Fibroblast of lung (primary cell): Measurements from ENCODE around the gene PCYT1A. TPM values are rescaled to one million over a fixed set of nuclear protein-coding genes. Genes with fewer than 3 reads are reported as not detected.
A peak's percentile ranks its signal among the peaks of the same experiment; 100 is the strongest.

Experiments used
- DNase-seq, 2 donors: peaks; one replicate each; pipeline versions ENCODE4 v3.0.0 to v3.0.0-alpha.2; 2010; ENCODE audit warnings: low read depth in 2 of 2
- H2AFZ ChIP-seq: 2 replicates; pipeline ENCODE4 v1.5.1; 2012; ENCODE audit warnings: low read length, control low read depth, inconsistent platforms
- H3K27ac ChIP-seq: 2 replicates; pipeline ENCODE4 v1.5.1; 2011; ENCODE audit warnings: low read length, control low read depth; ENCODE audit not compliant: insufficient read depth
- H3K27me3 ChIP-seq: 2 replicates; pipeline ENCODE4 v1.5.1; 2011; ENCODE audit warnings: mild to moderate bottlenecking, low read length; ENCODE audit not compliant: control insufficient read depth, insufficient read depth
- H3K36me3 ChIP-seq: 2 replicates; pipeline ENCODE4 v1.5.1; 2011; ENCODE audit warnings: low read length; ENCODE audit not compliant: control insufficient read depth, insufficient read depth
- H3K4me1 ChIP-seq: 2 replicates; pipeline ENCODE4 v1.5.1; 2011; ENCODE audit warnings: low read length; ENCODE audit not compliant: control insufficient read depth, insufficient read depth; ENCODE audit errors: extremely low read depth
- H3K4me2 ChIP-seq: 2 replicates; pipeline ENCODE4 v1.5.1; 2011; ENCODE audit warnings: low read length, control low read depth; ENCODE audit not compliant: insufficient read depth; ENCODE audit errors: extremely low read depth
- H3K4me3 ChIP-seq, 4 experiments: fragments of 200-600 bp in 1 of 4; sonication (generic) in 1 of 4; replicated peaks in 1 of 4; 2 replicates each; pipeline ENCODE4 v1.5.1; 2011 to 2016; ENCODE audit warnings: low read length in 4 of 4, low read depth in 3 of 4, mild to moderate bottlenecking in 3 of 4, control low read depth in 2 of 4, inconsistent platforms in 1 of 4, mixed read lengths in 1 of 4; ENCODE audit not compliant: insufficient read depth in 1 of 4; ENCODE audit errors: control extremely low read depth in 1 of 4
- H3K79me2 ChIP-seq: 2 replicates; pipeline ENCODE4 v1.5.1; 2012; ENCODE audit warnings: mild to moderate bottlenecking, low read length, inconsistent platforms; ENCODE audit not compliant: control insufficient read depth, insufficient read depth
- H3K9ac ChIP-seq: 2 replicates; pipeline ENCODE4 v1.5.1; 2011; ENCODE audit warnings: mild to moderate bottlenecking, low read length, control low read depth; ENCODE audit not compliant: insufficient read depth
- H3K9me3 ChIP-seq: 2 replicates; pipeline ENCODE4 v1.5.1; 2012; ENCODE audit warnings: low read depth, low read length; ENCODE audit not compliant: control insufficient read depth, insufficient read depth
- H4K20me1 ChIP-seq: 2 replicates; pipeline ENCODE4 v1.5.1; 2011; ENCODE audit warnings: low read length; ENCODE audit not compliant: control insufficient read depth, insufficient read depth; ENCODE audit errors: extremely low read depth
- EZH2 ChIP-seq: IDR thresholded peaks from 2 replicates; pipeline ENCODE4 v1.5.1; 2012; ENCODE audit warnings: low read length, control low read depth, mild to moderate bottlenecking; ENCODE audit errors: missing control alignments
- polyA plus RNA-seq, 2 donors: library from polyadenylated mRNA; depleted of rRNA in 1 of 2; stranded (reverse) in 1 of 2; unstranded in 1 of 2; fragments of >200 nt; gene quantifications; 2 replicates each; pipeline ENCODE4 v1.2.1, GENCODE V29; 2011 to 2012; ENCODE audit warnings: missing spikeins in 1 of 2
- total RNA-seq: library from RNA; depleted of rRNA; stranded (reverse); fragments of >200 nt; gene quantifications from 2 replicates; pipeline ENCODE4 v1.2.1, GENCODE V29; 2014
- TF ChIP-seq, protein P1 (sequence below), 2 donors: IDR thresholded peaks in 1 of 2; conservative IDR thresholded peaks in 1 of 2; 1 replicate in 1 of 2; 2 replicates in 1 of 2; pipeline ENCODE4 v1.5.1; 2011 to 2012; ENCODE audit warnings: low read length in 2 of 2, control low read depth in 1 of 2, inconsistent platforms in 1 of 2, low read depth in 1 of 2, mild to moderate bottlenecking in 1 of 2

PCYT1A gene
- total and polyA plus RNA-seq, 2 donors (not counting 1 experiment from before 2014, with no cell fraction given) = 68.9 to 73.8 TPM

DNA sequence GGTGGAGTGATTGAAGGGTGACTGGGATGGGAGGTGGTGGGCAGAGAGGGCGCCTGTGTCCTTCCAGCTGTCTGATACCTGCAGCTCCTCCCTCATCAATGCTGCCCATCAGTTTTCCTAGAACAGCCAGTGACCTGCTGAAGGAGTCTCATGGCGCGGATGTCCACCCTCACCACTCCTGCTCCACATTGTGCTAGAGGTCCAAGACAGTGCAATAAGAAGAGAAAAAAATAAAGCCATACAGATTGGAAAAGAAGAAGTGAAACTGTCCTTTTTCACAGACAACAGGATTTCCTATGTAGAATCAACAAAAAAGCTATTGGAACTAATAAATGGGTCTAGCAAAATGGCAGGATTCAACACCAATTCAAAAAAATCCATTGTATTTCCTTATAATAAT is 83.7 kb downstream of the PCYT1A start:
- Histone ChIP-seq H3K9ac (no peak overlapping the region), H3K36me3 (no peaks in the 10 kb centered on the region), H3K4me3 (no peak overlapping the region), H3K4me1 (no peaks in the 10 kb centered on the region), H3K27ac (no peak overlapping the region), H3K79me2 (no peaks in the 10 kb centered on the region), H3K4me2 (no peak overlapping the region), H3K27me3 (peaks cover 4% of the 10 kb centered on the region), H2AFZ (no peak overlapping the region), H4K20me1 (no peaks in the 10 kb centered on the region), H3K9me3 (no peaks in the 10 kb centered on the region)
- TF ChIP-seq, protein P1, sequence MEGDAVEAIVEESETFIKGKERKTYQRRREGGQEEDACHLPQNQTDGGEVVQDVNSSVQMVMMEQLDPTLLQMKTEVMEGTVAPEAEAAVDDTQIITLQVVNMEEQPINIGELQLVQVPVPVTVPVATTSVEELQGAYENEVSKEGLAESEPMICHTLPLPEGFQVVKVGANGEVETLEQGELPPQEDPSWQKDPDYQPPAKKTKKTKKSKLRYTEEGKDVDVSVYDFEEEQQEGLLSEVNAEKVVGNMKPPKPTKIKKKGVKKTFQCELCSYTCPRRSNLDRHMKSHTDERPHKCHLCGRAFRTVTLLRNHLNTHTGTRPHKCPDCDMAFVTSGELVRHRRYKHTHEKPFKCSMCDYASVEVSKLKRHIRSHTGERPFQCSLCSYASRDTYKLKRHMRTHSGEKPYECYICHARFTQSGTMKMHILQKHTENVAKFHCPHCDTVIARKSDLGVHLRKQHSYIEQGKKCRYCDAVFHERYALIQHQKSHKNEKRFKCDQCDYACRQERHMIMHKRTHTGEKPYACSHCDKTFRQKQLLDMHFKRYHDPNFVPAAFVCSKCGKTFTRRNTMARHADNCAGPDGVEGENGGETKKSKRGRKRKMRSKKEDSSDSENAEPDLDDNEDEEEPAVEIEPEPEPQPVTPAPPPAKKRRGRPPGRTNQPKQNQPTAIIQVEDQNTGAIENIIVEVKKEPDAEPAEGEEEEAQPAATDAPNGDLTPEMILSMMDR (conservative IDR thresholded peaks at IDR 0.05 in 1 of 2, IDR thresholded peaks at IDR 0.05 in 1 of 2; ENCODE audit: low read depth in 1 of 2, low read length in 2 of 2) = no peak
- no peak for TF ChIP-seq EZH2
- no peak for DNase-seq

DNA sequence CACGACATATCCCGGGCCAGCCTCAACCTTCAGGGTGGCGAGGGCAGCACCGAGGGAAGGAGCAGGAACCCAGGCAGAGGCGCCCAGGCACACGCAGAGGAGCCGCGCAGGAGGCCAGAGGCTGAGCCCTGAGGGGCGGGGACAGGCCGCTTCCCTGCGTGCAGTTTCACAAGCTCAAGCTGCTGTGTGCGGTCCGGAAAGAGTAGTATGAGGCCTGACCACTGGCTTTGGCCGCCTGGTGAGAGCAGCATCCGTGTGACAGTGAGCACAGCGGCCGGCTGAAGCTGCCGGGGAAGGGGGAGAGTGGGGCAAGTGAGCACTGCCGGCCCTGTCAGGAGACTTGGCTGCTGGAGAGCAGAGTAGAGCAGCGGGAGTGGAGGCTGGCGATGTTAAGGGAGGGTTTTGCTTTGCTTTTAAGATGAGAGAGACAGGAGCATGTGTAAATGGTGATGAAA is 85.0 kb downstream of the PCYT1A start:
- peak overlapping the region; percentile 32 for H3K4me2 ChIP-seq
- no peaks in the 10 kb centered on the region for H3K4me1 ChIP-seq
- no peaks in the 10 kb centered on the region for H3K36me3 ChIP-seq
- H3K27ac ChIP-seq = no peak overlapping the region
- peaks cover 4% of the 10 kb centered on the region for H3K27me3 ChIP-seq
- no peaks in the 10 kb centered on the region for H3K79me2 ChIP-seq
- no peaks in the 10 kb centered on the region for H4K20me1 ChIP-seq
- TF ChIP-seq, protein P1 (conservative IDR thresholded peaks at IDR 0.05 in 1 of 2, IDR thresholded peaks at IDR 0.05 in 1 of 2; ENCODE audit: low read depth in 1 of 2, low read length in 2 of 2) = no peak
- no peak for TF ChIP-seq EZH2
- H3K9me3 ChIP-seq = no peaks in the 10 kb centered on the region
- H3K4me3 ChIP-seq = no peak overlapping the region
- H2AFZ ChIP-seq = peak overlapping the region; percentile 51
- H3K9ac ChIP-seq = no peak overlapping the region
- DNase-seq = peak; percentile 20 to 42

DNA sequence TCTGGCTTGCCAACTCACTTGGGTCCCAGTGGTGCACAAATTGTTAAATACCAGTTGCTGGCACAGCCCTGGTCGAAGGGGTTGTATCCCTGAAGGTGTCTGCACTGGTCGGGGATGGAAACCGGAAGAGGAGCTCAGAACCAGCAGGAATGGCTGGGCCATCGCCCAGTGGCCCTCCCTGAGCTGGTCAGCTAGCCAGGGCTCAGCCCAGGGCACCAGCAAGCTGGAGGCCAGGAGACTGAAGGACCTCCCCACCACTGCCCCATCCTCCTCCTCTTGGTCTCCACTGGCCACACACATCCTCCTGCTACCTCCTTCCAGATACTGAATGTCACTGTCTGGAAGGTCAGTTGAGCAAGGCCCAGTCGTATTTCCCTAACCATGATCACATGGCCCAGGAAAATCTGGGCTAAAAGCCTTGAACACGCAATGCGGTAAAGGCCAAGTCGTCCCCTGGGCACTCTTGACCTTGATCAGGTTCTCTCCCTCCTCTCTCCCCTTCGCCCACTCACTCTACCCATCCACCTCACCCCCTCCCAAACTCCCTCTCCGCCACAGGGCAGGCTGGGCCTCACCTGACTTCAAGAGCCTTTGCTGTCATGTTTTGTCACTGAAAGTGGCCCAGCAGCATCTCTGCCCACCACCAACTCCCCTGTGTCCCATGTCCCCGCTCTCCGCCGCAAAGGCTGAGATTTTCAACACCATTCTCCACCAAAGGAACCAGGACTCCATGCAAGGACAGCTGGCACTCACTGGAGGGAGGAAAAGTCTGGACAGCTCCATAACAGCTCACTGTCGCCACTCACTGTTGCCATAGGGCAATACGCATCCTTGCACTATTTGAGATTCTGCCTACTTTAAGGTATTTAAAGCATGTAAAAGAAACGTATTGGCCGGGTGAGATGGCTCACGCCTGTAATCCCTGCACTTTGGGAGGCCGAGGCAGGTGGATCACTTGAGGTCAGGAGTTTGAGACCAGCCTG is 88.5 kb downstream of the PCYT1A start:
- Histone ChIP-seq H4K20me1 (no peaks in the 10 kb centered on the region), H2AFZ (no peak overlapping the region)

More for the DNA sequence above, 88.5 kb downstream of the PCYT1A start:
- Histone ChIP-seq H3K9ac (no peak overlapping the region), H3K27ac (no peak overlapping the region), H3K4me3 (no peak overlapping the region), H3K4me1 (no peaks in the 10 kb centered on the region), H3K79me2 (no peaks in the 10 kb centered on the region), H3K4me2 (no peak overlapping the region), H3K27me3 (no peaks in the 10 kb centered on the region), H3K36me3 (no peaks in the 10 kb centered on the region), H3K9me3 (no peaks in the 10 kb centered on the region)
- DNase-seq = no peak
- no peak for TF ChIP-seq EZH2
- TF ChIP-seq, protein P1 (conservative IDR thresholded peaks at IDR 0.05 in 1 of 2, IDR thresholded peaks at IDR 0.05 in 1 of 2; ENCODE audit: low read depth in 1 of 2, low read length in 2 of 2) = peak in 1 of 2 donors; percentile 15
